T-helper 9 cell (primary cell): Measurements from ENCODE around the gene TFAP2B.

ENCODE experiments used
- DNase-seq: peaks from one replicate; pipeline ENCODE4 v3.0.0-alpha.2; 2020

Gene TFAP2B

DNA sequence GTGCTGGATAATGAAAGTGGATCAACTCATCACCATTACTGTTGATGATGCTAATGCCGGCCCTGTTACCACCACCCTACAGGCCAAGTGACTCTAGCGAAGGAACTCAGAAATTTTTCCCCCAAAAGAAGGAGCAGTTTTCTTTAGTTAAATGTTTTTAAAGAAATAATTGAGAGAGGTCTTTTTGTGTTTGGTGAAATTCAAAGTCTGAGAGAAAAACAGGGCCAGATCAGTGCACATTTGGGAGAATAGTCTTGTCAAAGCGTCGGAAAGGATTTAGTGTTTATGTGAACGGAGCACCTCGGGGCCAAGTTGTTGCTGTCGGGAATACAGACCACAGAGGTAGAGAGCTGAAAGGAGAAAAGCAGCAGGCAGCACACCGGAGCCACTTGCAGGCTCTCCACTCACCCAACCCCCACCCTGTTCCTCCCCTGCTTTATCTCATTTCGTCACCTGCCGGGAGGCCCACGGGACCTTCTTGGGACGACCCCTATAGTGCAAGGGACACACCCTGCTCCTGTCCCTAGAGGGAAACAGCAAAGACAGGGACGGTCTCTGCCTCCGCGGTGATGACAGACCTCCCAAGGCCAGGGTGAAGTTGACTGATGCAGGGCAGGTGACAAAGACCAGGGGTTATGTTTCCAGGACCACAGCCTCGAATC, 6.8 kb downstream of the TFAP2B start:
- DNase-seq, result no peak

DNA sequence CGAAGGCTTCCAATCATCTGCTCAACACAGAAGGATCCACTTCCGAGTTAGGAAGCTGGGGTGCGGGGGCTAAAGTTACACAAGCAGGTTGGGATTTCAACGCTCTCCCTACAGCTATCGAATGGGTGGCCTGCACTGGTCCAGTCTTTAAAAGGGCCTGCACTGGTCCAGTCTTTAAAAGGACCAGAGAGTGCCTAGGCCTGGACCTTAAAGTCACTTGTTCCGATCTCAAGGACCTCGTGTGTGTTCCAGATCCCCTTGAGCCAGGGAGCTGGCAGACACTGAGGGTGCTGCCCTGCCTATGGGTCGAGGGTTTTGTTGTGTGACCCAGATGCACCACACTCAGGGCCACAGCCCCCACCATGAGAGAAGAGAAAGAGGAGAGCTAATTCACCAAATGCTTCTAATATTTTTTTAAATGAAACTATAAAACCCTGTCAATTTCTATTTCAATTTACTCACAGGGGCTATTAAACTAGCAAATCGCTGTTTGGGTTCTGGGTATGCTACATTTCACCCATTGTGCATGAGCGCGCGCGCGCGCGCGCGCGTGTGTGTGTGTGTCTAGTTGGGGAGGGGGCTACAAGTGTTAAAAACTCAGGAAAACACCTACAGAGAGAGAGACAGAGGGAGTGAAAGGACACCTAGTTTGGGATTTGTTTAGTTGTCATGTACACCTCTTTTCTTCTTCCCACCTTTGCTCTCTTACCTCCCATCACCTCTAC, 7.5 kb downstream of the TFAP2B start:
- DNase-seq, result no peak

DNA sequence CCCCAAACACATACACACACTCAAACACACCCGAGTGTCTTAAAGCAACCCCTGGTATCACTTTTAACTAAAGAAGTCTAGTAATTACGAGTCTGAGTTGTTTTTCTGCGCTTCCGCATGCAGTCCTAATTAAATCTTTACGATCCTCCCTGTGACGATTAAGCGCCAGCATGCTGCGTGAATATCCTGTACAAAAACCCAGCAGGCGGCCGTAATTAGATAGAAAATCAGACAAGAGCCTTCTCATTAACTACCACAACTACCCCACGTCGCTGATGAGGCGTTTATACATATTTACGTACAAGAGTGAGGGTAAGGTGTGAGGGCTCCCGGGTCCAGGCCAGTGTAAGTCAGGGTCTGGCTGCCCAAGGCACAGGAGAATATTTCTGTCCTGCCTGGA, 8.1 kb downstream of the TFAP2B start:
- no peak for DNase-seq

- DNase-seq, result no peak
Observed at GRCh38 chr6:50829049-50829448, 10.4 kb downstream of the TFAP2B start.

DNA sequence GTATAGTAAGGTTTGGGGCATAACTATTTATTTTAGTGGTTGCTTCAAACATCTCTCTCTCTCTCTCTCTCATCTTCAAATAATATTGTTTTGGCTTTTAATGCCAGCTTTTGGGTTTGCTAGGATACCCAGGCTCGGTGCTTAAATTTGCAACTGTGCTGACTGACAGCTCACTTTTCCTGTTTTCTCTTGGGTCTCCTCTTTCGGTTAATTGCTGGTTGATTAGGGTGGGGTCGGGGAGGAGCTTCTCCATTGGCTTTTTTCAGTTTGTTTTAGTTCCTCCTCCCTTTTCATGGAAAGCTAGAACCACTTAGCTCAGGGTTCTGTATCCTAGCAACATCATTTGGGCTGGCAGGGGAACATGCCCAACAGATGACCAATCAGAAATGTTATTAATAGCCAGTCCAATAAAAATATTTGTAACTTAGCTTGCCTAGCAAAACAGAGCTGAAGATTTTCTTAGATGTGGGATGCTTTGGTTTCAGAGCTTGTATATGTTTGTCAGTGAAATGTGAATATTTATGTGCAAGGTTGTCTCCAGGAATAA, 11.3 kb downstream of the TFAP2B start:
- DNase-seq, result no peak

- no peak for DNase-seq
Observed at GRCh38 chr6:50831186-50831585, 12.5 kb downstream of the TFAP2B start.

DNA sequence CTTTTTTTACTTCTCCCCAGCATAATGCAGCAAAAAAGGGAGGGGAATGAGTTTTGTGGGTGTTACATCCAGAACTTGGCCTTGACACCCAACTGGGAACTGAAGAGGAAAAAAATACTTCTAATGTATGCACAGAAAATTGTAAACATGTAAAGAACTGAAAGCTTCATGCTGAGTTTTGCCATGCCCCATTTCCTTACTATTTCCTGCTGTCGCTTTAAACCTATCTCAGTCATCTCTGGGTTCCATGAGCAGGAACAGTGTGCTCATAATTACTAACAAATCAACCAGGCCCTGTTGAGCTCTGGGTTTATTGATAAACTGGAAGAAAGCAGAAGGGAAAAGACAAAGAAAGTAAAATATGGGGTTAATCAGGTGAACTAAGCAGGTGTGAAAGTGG, 14.2 kb downstream of the TFAP2B start:
- DNase-seq, result no peak

DNA sequence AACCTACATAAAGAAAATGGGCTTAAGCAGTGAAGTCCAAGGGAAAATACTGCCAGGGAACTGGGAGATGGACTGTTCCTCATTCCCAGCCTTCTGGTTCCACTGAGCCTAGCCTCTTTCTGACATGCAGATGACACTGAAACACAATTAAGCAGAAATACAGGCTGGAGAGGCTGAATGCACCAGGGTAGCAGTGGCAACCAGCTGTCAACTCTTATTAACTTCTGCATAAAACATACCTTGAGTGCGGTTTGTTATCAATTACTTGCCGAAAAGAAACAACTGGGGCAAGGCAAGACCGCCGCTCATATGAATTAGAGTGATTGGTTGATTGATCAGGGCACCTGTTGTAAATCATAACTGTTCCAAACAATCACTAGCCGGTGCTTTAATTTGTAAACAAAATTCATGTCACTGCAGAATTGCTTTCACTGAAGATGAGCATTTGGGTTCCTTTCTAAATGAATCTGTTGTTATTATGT, 16.3 kb downstream of the TFAP2B start:
- no peak for DNase-seq

DNA sequence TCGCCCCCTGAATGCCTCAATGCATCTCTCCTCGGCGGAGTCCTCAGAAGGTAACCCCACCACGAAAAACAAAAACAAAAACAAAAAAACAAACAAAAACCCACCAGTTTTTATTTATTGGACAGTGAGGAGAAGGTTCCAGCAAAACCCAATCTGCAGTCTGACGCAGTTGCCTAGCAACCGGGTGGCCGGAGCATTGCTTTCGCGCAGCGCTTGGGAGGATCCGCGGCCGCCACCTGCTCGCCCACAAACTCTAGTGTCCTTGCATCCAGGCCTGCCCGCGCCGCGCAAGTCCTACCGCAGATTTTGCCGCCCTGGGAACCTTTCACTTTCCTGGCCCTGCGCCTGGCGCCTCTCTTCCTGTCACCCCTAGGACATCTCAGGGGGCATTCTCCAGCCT, 17.6 kb downstream of the TFAP2B start:
- no peak for DNase-seq

GRCh38 chr6:50837589-50838445, 19.1 kb downstream of the TFAP2B start:
- no peak for DNase-seq

GRCh38 chr6:50840112-50840810, 21.6 kb downstream of the TFAP2B start:
- DNase-seq, result no peak

DNA sequence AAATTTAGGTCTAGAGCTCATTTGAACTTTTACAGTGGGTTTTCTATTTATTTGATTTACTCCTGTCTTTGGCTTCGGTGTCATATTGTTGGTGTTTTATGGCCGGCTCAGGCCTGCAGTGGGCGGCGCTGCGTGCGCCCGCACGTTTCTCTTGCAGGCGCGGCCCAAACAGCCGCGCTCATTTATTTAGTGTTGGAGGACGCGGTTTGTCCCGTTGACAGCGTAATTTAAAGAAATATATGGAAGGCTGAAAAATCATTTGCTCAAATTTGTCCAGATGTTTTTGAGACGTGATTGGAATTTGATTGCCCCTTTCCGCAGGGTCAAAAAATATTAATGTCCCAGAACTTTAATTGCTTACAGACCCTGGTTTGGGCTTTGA, 22.1 kb downstream of the TFAP2B start:
- no peak for DNase-seq

DNA sequence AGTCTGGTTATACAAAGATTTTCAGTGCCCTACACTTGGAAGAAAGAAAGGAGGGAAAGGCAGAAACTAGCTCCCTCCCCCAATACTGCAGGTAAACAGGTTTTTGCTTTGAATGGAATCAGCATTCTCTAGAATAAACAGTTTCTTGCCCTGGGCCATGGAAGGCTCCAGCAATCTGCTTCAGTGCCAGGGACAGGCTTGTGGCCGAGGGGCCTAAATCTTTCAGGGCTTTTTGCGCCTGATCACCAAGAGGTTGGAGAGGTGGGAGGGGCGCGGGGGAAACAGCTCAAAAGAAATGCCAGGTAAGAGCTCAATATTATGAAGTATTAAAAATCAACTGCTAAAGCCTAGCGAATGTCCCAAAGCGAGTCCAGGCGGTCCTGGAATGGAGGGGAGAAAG, 23.8 kb downstream of the TFAP2B start:
- no peak for DNase-seq

DNA sequence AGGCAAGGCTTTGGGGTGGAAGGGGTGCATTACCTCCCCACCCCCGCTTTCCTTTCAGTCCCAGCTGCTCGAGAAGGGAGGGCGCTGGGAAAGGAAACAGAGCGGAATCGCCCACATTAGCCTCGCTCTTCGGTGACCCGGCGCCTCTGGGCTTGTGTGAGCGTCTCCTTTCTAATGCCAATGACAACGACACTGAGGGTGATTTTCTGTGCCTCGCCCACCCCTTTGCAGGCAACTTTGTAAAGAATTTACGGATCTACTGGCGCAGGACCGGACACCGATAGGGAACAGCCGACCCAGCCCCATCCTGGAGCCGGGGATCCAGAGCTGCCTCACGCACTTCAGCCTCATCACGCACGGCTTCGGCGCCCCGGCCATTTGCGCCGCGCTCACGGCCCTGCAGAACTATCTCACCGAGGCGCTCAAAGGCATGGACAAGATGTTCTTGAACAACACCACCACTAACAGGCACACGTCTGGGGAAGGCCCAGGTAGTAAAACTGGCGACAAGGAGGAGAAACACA, 24.3 kb downstream of the TFAP2B start:
- no peak for DNase-seq

DNA sequence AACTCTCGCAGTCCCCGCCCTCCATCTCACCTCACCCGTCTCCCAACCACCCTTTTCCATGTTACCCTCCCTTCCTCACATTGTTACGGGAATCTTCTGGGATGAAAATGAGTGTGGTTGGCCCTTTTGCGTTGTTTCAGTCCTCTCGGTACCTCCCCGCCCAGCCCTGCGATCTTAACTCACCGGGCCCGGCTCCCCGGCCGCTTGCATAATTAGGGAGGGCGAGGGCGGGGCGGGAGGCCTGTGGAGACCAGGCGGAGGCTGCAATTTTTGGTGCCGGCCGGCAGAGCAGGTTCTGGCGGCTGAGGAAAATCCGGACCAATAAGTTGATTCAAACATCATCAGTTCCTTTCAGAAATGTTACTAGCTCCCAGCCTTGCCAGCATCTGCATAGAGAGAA, 25.2 kb downstream of the TFAP2B start:
- DNase-seq, result no peak

DNA sequence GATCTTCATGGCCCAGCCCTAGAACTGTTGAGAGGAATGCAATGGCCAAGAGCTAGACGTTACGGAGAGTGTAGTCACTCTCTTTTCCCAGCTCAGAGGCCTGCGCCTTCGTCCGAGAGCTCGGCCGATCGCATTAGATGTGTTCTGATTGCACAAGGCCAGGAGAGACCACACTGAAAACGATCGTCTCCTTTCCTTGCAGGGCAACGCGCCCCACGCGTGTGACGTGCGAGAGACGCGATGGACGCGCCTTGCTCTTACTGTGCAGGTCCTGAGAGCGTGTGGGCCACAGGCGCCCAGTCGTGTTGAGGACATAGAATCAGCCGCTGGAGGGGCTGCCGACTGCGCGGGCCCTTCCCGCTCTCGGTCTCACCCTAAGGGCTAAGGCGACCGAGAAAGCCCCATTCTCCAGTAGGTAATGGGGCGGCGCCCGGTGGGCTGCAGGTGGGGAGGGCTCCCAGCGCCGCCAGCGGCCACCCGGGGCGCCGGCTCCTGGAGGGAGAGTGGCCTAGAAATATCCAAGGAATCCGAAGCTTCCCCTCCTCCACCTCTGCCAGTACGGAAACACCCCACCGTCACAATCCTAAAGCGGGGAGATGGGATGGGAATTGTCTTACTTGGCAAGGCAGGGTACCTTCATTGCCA, 26.9 kb downstream of the TFAP2B start:
- DNase-seq, result no peak

DNA sequence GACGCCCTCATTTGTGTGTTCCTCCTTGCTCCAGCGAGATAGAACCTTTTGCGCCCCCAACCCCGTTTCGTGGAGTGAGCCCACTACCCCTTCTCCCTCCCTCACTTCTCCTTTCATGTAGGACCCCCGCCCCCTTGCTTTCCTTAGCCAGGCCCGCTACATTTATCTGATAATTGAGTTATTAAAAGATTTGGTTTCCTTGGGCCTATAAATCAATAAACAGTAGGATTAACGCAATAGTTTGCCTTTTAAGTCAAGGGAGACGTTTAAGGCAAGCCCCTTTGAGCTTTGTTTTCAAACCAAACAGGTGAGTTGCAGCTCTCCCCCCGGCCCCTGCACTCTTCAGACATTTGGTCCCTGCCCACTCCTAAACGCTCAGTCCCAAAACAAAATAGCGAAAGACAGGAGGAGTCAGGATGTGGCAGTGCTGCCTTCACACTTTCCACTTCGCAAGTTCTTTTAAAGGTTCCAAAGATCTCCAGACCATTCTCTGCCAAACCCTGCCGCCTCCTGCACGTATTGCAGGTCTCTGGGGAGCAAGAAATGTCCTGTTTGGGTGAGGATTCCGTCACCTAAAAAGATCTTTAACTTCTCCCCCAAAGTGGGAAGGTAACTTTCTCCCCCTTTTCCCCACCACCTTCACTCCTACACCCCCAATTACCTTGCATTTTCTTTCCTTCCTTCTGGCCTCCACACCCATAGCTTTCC, 27.6 kb downstream of the TFAP2B start:
- no peak for DNase-seq

GRCh38 chr6:50846852-50847155, 28.1 kb downstream of the TFAP2B start:
- no peak for DNase-seq

DNA sequence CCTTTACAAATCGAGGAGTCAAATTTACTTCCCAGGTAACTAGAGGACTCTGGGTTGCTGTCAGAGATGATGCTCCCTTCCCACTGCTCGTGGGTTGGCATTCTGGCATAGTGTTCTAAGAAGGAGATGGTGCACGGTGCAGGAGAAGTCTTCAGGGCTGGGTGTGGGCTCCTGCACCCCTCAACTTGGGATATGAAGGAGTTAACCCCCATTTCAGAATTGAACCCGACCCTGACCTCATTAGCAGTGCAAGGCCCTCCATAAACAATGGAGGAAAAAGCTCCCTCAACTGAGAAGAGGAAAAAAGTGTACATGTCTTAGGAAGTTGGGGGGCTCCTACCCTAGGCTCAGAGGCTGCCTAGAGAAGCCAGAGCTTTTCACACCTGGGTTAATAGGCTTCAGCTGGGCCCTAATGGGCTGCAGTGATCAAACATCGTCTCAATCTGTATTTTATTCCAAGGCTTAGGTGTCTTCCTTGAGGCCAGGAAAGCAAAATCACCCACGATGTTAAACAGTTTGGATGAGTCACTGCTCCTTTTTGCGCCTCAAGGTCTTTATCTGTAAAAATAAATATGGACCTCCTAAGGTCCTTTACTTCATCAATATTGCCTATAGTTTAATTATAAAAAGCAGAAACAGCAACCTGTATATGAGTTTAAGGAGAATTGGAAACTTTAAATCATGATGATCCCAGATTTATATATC, 29.4 kb downstream of the TFAP2B start:
- no peak for DNase-seq

DNA sequence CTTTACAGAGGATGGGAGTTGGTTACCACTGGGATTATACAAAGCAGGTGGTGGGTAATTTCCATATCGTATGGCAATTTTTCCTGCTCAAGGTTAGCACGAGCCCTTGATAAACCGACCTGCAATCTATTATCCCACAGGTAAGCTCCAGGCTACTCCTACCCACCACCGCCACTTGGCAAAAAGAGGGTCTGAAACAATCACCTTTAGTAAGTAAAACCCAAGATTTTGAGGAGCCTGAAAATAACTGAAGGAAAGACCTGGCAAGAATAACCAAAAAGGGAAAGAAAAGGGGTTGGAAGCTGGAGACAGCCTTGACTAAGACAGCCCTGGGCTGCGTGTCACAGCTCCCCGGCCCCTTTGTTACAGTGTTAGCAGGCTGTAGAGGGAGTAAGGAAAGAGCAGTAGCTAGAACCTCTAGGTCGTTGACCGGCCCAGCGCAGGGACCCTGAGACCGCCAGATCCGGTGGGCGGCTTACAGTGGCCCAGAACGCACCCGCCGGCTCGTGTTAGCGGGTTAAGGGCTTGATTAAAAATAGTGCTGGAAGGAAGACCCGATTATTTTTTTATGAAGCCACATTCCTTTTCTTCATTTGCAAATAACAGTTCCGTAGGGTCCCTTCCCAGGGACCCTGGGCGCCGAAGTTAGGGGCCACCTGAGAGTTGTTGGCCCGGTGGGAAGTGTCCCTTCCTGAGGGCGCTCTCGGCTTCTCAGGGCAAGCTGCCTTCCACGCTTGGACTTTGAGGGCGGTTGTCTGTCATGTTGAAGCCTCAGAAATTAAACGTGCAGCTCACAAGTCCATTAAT, 30.5 kb downstream of the TFAP2B start:
- no peak for DNase-seq
